Colonic mucosa (tissue), 4 donors: ENCODE measurements around the gene GPAT2. TPM values are rescaled to one million over a fixed set of nuclear protein-coding genes. Genes with fewer than 3 reads are reported as not detected.
"Not testable (repeated sequence)": the region's sequence is repeated elsewhere in the genome, so short reads cannot be mapped to it uniquely, and the experiment has no call there.

Experiments used
- DNase-seq: peaks from one replicate; pipeline ENCODE4 v3.0.0-alpha.2; 2020
- H3K27ac ChIP-seq: fragments of 200-600 bp; one replicate; pipeline ENCODE4 v1.8.0; 2021
- H3K27me3 ChIP-seq: fragments of 200-600 bp; one replicate; pipeline ENCODE4 v1.8.0; 2021
- H3K36me3 ChIP-seq: fragments of 200-600 bp; one replicate; pipeline ENCODE4 v1.8.0; 2021
- H3K4me1 ChIP-seq: fragments of 200-600 bp; one replicate; pipeline ENCODE4 v1.8.0; 2021; ENCODE audit warnings: mild to moderate bottlenecking
- H3K4me3 ChIP-seq: fragments of 200-600 bp; one replicate; pipeline ENCODE4 v1.8.0; 2021
- H3K9ac ChIP-seq, 2 donors: one replicate each; pipeline ENCODE4 v1.7.0; 2013; ENCODE audit warnings: control low read depth in 2 of 2, low read depth in 2 of 2, low read length in 2 of 2
- H3K9me3 ChIP-seq: fragments of 200-600 bp; one replicate; pipeline ENCODE4 v1.8.0; 2021
- intact Hi-C: fragments of 100-400 bp; cut with DNase I; formaldehyde crosslinking; loops from one replicate; pipeline ENCODE4 v1.14.1; 2022
- total RNA-seq, 2 donors: library from RNA; stranded (reverse); fragmentation: NEBNext Ultra II Directional in 1 of 2; extraction: Animal tissue kit (Norgen Biotek cat#: 25700) in 1 of 2; gene quantifications; one replicate each; pipeline ENCODE4 v1.2.1, GENCODE V29; 2021
- TF ChIP-seq, protein P1 (sequence below): fragments of 200-600 bp; IDR thresholded peaks from one replicate; pipeline ENCODE4 v1.8.0; 2022; ENCODE audit warnings: antibody characterized with exemption, mild to moderate bottlenecking
- donor health status: healthy.
- donor health status: DM: no; HTN: no; CAD: no.
- donor health status: DM: no; HTN: no; CAD: no.

GPAT2 gene
- total RNA-seq, 2 donors from 2014 or later = 2.4 to 6.6 TPM

GRCh38 chr2:96075199-96075771 lies 40.6 kb upstream of the GPAT2 start:
- Histone ChIP-seq H3K4me1 (no peaks in the 10 kb centered on the region), H3K27me3 (no peaks in the 10 kb centered on the region), H3K9ac (no peak overlapping the region), H3K4me3 (no peak overlapping the region), H3K9me3 (no peaks in the 10 kb centered on the region), H3K27ac (no peak overlapping the region), H3K36me3 (no peaks in the 10 kb centered on the region)
- DNase-seq = no peak
- TF ChIP-seq, protein P1, sequence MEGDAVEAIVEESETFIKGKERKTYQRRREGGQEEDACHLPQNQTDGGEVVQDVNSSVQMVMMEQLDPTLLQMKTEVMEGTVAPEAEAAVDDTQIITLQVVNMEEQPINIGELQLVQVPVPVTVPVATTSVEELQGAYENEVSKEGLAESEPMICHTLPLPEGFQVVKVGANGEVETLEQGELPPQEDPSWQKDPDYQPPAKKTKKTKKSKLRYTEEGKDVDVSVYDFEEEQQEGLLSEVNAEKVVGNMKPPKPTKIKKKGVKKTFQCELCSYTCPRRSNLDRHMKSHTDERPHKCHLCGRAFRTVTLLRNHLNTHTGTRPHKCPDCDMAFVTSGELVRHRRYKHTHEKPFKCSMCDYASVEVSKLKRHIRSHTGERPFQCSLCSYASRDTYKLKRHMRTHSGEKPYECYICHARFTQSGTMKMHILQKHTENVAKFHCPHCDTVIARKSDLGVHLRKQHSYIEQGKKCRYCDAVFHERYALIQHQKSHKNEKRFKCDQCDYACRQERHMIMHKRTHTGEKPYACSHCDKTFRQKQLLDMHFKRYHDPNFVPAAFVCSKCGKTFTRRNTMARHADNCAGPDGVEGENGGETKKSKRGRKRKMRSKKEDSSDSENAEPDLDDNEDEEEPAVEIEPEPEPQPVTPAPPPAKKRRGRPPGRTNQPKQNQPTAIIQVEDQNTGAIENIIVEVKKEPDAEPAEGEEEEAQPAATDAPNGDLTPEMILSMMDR = no peak
- intact Hi-C loops = no loop called here

DNA sequence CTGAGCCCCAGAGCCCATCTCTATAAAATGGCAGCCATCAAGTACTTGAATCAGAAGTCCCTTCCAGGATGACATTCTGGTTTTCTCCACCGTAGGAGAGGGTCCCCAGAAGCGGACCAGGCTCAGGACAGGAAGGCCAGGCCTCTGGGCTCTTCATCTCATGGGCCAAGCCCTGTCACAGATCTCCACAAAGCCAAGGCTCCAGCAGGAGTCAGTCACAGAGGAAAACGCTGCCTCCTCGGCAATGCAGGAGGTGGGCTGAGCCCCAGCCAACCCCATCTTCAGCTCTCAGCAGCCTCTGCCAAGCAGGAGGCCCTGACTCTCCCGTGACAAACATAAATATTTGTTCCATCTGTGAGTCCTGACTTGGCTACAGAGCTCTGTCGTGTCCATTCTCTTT lies 39.4 kb upstream of the GPAT2 start:
- DNase-seq = no peak
- no peak overlapping the region for H3K9ac ChIP-seq
- H3K9me3 ChIP-seq = no peaks in the 10 kb centered on the region
- H3K27me3 ChIP-seq = no peaks in the 10 kb centered on the region
- no peak overlapping the region for H3K27ac ChIP-seq
- intact Hi-C loops = no loop called here
- no peak overlapping the region for H3K4me3 ChIP-seq
- TF ChIP-seq, protein P1 = no peak
- H3K4me1 ChIP-seq = no peaks in the 10 kb centered on the region
- no peaks in the 10 kb centered on the region for H3K36me3 ChIP-seq

DNA sequence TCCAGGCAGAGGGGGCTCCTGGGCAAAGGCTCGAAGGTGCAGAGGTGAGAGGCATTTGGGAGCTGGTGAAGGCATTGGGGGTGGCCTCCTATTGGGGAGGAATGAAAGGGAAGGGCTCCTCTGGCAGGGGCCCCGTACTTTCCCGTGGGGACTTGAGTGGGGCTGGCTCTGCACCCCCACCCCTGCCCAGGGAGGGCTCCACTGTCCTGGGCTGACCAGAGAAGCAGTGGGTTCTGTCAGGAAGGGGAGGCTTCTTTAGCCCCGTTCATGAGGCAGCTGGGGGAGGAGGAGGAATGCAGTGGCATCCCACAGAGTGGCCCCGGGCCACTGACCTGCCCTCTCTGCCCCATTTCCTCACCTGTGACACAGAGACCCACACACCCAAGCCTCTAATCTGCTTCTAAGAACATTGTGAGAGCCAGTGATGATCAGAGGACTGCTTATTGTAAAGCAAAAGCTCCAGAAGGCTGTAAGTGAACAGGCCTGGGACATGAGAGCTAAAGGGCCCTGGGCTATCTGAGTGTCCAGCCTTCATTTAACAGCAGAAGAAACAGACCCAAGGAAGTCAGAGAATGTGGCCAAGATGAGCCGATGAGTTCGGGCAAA lies 38.6 kb upstream of the GPAT2 start:
- intact Hi-C loops = no loop called here
- no peaks in the 10 kb centered on the region for H3K36me3 ChIP-seq
- no peak overlapping the region for H3K9ac ChIP-seq
- no peaks in the 10 kb centered on the region for H3K4me1 ChIP-seq
- no peaks in the 10 kb centered on the region for H3K9me3 ChIP-seq
- no peaks in the 10 kb centered on the region for H3K27me3 ChIP-seq
- TF ChIP-seq, protein P1 = no peak
- H3K4me3 ChIP-seq = no peak overlapping the region
- DNase-seq = no peak
- H3K27ac ChIP-seq = no peak overlapping the region

GRCh38 chr2:96072746-96073145 lies 38.0 kb upstream of the GPAT2 start:
- Histone ChIP-seq H3K4me1 (no peaks in the 10 kb centered on the region), H3K36me3 (no peaks in the 10 kb centered on the region), H3K9ac (no peak overlapping the region)

DNA sequence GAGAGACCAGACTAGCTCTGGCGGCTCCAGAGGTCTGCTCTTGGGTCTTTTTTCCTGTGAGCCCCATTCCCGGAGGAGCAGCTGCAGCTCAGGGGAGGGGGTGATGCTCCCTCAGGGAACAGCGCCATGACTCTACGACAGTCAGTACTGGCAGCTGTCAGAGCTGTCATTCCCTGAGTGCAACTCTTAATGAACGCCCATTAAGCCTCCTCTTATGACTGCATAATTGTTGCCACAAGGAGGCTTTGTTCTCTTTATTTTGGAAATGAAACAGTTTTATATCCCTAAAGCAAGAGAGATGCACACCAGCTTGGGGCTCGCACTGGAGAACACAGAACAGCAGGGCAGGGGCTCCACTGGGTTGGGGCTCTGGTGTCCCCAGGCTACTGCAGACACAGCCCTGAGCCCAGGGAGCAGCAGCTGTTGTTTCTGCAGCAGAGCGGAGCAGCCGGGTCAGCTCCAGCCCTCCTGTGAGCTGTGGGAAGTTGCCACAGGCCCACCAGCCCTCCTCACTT lies 37.3 kb upstream of the GPAT2 start:
- H3K9ac ChIP-seq, DNase-seq, H3K4me1 ChIP-seq, intact Hi-C loops, H3K27me3 ChIP-seq, H3K9me3 ChIP-seq, H3K4me3 ChIP-seq, H3K36me3 ChIP-seq, H3K27ac ChIP-seq: not testable (repeated sequence)

More at GRCh38 chr2:96072746-96073145, 38.0 kb upstream of the GPAT2 start:
- H3K27me3 ChIP-seq = no peaks in the 10 kb centered on the region
- H3K9me3 ChIP-seq = no peaks in the 10 kb centered on the region
- intact Hi-C loops = no loop called here
- no peak for DNase-seq
- TF ChIP-seq, protein P1 = no peak
- no peak overlapping the region for H3K27ac ChIP-seq
- H3K4me3 ChIP-seq = no peak overlapping the region

GRCh38 chr2:96071087-96071976 lies 36.6 kb upstream of the GPAT2 start:
- H3K9me3 ChIP-seq, DNase-seq, H3K9ac ChIP-seq, H3K36me3 ChIP-seq, intact Hi-C loops, H3K27ac ChIP-seq, H3K4me1 ChIP-seq, H3K4me3 ChIP-seq, H3K27me3 ChIP-seq: not testable (repeated sequence)

- H3K9me3 ChIP-seq, H3K4me3 ChIP-seq, intact Hi-C loops, H3K27ac ChIP-seq, H3K36me3 ChIP-seq, H3K4me1 ChIP-seq, H3K9ac ChIP-seq, H3K27me3 ChIP-seq, DNase-seq: not testable (repeated sequence)
Measured at GRCh38 chr2:96070351-96070750, 35.6 kb upstream of the GPAT2 start.

DNA sequence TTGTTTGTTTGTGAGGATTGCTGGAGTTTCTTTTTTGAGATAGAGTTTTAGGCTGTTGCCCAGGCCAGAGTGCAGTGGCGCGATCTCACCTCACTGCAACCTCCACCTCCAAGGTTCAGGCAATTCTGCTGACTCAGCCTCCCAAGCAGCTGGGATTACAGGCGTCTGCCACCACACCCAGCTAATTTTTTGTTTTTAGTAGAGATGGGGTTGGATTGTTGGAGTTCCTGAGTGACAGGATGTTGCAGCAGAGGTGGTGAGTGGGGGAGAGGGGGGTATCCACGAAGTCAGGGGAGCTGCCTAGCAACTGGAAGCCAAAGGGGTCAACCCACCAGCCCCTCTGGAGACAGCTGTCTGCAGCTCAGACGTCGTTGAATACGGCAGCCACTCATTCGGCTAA lies 35.2 kb upstream of the GPAT2 start:
- H3K9ac ChIP-seq, H3K27ac ChIP-seq, H3K4me3 ChIP-seq, H3K27me3 ChIP-seq, H3K36me3 ChIP-seq, DNase-seq, H3K9me3 ChIP-seq, H3K4me1 ChIP-seq, intact Hi-C loops: not testable (repeated sequence)

DNA sequence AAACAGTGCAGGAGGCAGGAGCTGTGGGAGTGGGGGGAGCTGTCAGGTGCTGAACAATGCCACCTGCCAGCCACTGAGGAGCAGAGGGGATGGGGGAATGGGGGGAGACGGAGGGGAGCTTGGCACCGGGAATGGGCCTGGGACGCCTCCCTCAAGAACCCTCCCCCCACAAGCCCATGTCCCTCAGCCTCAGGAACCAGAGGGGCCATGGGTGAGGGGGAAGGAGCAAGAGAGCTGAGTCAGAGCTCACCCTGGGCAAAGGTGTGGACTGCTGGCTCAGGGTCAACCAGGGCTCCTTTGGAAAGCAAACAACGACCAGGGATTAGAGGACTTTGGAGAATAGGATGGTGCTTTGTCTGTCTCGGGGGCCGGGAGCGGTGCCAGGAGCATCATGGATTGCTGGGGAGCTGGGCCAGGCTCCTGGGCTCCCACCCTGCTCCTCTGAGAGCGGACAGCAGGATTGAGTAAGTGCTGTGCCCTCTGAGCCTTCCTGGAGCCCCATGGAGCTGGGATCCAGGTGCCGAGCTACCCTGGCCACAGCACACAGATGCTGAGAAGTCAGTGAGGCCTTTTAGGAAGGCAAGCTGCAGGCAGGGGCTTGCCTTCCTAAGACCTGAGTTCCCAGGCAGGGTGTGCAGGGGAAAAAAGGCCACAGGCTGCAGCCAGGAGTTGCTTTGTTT lies 33.3 kb upstream of the GPAT2 start:
- H3K4me3 ChIP-seq, H3K27me3 ChIP-seq, H3K36me3 ChIP-seq, intact Hi-C loops, H3K27ac ChIP-seq, H3K9ac ChIP-seq, H3K4me1 ChIP-seq, H3K9me3 ChIP-seq: not testable (repeated sequence)
- DNase-seq = peak; percentile 22
